ENCODE results near the gene ANKRD18B.

Gene ANKRD18B

DNA sequence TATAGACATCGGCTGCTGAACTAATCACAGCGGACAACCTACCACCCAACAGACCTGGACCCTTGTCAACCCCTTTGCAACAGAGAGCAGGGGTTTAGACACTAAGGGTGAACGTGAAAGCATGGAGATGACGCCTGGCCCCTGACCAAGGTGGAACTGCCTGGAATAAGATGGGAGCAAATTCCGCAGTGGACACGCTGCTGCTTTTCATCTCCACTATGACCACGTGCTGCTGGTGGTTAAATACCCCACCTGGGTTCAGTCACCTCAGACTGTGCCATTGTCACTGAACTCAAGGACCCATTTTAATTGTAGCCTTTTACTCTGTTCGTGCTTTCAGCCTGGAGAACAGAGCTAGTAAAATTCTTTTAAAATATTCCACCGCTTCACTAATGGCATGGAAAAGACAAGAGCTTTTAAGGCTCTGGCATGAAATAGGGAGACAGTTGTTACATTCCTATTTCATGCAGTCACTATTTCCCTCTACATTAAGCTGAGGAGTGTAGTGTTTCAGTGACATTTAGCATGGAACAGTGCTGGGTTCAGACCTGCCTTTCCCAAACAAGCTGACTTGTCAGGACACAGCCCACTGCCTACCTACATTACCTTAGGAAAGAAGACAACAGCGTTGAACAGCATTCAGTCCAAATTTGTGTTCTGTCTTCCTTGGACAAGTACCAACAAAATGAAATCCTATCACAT lies 96.8 kb downstream of the ANKRD18B start:
- Histone ChIP-seq H3K4me3 (ENCODE audit: low read depth, low read length) (no peak overlapping the region), H3K27me3 (ENCODE audit: insufficient read depth, low read depth, severe bottlenecking) (no peaks in the 10 kb centered on the region), H3K36me3 (no peaks in the 10 kb centered on the region), H3K9me3 (ENCODE audit: severe bottlenecking) (no peaks in the 10 kb centered on the region), H3K27ac (no peak overlapping the region)
- no peak for DNase-seq
- TF ChIP-seq, protein P1, sequence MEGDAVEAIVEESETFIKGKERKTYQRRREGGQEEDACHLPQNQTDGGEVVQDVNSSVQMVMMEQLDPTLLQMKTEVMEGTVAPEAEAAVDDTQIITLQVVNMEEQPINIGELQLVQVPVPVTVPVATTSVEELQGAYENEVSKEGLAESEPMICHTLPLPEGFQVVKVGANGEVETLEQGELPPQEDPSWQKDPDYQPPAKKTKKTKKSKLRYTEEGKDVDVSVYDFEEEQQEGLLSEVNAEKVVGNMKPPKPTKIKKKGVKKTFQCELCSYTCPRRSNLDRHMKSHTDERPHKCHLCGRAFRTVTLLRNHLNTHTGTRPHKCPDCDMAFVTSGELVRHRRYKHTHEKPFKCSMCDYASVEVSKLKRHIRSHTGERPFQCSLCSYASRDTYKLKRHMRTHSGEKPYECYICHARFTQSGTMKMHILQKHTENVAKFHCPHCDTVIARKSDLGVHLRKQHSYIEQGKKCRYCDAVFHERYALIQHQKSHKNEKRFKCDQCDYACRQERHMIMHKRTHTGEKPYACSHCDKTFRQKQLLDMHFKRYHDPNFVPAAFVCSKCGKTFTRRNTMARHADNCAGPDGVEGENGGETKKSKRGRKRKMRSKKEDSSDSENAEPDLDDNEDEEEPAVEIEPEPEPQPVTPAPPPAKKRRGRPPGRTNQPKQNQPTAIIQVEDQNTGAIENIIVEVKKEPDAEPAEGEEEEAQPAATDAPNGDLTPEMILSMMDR (IDR thresholded peaks at IDR 0.05; ENCODE audit: low read depth, low read length): no peak

Measured in WERI-Rb-1 (cell line).